ENCODE data around the gene CLCA1.

DNA sequence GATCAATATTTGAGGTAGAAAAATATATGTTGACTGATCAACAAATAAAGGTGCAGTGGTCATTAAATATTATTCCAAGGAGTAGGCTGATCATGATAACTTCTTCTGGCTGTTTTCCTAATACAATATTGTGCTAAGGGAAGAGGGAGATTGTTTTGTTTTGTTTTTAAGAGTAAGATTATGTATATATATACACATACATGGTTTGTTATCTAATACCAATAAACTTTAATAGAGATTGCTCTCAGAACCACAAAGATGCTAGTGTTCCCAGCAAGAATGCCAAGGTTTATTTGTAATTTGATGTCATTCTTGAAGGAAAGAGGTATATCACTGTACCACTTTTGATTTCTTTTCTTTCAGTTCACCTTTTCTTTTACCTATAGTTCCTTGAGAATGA is 34.7 kb upstream of the CLCA1 start:
- TF ChIP-seq, protein P1, sequence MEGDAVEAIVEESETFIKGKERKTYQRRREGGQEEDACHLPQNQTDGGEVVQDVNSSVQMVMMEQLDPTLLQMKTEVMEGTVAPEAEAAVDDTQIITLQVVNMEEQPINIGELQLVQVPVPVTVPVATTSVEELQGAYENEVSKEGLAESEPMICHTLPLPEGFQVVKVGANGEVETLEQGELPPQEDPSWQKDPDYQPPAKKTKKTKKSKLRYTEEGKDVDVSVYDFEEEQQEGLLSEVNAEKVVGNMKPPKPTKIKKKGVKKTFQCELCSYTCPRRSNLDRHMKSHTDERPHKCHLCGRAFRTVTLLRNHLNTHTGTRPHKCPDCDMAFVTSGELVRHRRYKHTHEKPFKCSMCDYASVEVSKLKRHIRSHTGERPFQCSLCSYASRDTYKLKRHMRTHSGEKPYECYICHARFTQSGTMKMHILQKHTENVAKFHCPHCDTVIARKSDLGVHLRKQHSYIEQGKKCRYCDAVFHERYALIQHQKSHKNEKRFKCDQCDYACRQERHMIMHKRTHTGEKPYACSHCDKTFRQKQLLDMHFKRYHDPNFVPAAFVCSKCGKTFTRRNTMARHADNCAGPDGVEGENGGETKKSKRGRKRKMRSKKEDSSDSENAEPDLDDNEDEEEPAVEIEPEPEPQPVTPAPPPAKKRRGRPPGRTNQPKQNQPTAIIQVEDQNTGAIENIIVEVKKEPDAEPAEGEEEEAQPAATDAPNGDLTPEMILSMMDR (IDR thresholded peaks at IDR 0.05) = peak in 1 of 6 experiments; percentile 22
- no peak for TF ChIP-seq POLR2A (IDR thresholded peaks at IDR 0.05)

Data from esophagus squamous epithelium (tissue), 4 donors.